RPMI8226 (cell line): ENCODE data around the gene PYGB.
"Not testable (repeated sequence)": the region's sequence is repeated elsewhere in the genome, so short reads cannot be mapped to it uniquely, and the experiment has no call there.

Experiments
- DNase-seq: peaks from one replicate; pipeline ENCODE4 v3.0.0-alpha.2; 2015

Gene PYGB

DNA sequence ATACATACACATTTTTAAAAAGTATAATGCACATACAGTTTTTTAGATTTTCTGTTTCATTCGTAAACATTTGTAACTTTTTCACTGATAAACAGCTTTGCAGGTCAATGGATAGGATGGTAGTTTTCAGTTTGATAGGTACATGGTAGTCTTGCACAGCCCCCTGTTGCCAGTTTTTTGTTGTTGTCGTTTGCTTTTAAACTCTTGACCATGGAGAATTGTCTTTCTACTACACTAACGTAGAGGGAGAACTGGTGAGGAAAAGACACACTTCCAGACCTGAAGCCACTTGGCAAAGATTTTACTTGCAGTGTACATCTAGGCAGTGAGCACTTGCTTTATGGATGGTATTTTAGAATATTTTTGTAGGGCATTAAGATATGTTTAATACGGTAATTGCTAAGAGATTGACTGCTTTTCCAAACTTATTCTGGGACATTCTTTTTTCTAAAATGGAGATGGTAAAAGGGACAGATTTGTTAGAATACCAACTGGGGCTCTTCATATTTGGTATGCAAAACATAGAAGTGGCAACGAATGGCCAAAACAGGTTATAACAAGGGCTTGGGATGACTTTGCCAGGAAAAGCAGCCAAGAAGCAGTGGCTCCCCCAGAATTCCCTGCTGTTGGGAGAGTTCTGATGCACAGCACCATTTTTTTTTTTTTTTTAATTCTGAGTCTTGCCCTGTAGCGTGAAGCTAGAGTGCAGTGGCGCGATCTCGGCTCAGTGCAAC lies 1.5 kb downstream of the PYGB start:
- no peak for DNase-seq

DNA sequence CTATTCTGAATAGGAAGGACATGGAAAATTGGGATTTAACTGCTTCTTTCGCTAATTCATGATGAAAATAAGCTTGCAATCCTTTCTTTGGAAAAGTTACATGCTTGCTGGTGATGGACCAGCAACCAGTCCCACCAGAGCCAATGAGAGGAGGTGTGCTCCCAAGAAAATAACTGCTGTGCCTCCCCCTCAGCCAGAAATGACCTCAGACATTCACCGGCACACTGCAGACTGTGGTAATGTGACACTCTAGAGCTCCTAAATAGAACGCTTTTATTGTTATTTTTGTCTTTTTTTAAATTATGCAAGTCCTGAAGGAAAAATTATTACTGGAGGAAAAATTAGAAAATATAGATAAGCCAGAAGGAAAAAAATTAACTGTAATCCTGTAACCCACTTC lies 2.6 kb downstream of the PYGB start:
- DNase-seq = no peak

DNA sequence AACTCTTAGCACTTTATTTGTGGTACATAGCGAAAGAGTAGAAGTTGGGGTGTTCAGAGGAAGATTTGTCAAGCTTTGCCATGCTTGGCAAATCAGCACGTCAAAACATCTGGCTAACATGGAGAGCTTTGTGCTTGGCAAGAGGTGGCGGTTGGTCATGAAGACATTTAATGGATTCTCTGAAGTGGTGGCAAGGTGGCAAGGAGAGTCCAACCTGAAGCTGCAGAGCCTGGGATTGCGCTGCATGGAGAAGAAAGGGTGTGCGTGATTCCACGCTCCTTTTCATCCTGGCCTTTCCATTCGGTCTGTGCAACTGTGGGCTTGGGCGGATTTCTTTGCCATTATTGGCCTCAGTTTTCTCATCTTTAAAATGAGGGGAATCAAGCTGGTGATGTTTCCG lies 3.1 kb downstream of the PYGB start:
- DNase-seq = no peak

DNA sequence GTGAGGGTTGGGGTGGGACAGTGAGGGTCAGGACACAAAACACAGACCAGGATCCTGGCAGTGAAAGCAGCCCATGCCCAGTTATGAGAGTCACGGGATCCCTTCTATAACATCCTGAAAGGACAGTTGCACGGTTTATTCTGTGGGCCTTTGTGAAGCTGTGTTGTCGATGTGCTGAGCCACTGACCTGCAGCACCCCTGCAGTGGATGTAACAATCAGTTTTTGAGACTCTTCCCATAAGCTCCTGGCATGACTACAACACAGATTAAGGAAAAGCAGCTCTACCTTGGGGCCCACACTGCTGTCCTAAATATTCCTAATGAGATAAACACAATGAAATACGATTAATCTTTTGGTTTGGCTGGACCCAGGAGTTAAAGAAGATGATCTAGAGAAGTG lies 3.7 kb downstream of the PYGB start:
- DNase-seq = no peak

DNA sequence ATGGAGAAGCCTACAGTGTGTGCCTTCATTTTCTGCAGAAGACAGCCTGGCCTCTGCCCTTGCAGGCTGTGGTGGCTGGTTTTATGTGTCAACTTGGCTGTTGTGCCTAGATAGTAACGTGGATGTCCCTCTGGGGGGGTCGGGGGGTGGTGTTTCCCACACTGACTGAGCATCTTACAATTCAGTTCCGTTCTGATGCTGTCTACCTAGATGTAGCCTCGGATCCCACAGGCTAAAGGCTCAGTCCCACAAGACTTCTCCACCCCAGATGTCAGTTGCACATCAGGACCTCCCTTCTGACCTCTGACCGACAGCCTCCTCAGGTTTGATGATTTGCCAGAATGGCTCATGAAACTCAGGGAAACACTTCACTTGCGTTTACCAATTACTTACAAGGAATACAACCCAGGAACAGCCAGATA lies 4.4 kb downstream of the PYGB start:
- DNase-seq = no peak

DNA sequence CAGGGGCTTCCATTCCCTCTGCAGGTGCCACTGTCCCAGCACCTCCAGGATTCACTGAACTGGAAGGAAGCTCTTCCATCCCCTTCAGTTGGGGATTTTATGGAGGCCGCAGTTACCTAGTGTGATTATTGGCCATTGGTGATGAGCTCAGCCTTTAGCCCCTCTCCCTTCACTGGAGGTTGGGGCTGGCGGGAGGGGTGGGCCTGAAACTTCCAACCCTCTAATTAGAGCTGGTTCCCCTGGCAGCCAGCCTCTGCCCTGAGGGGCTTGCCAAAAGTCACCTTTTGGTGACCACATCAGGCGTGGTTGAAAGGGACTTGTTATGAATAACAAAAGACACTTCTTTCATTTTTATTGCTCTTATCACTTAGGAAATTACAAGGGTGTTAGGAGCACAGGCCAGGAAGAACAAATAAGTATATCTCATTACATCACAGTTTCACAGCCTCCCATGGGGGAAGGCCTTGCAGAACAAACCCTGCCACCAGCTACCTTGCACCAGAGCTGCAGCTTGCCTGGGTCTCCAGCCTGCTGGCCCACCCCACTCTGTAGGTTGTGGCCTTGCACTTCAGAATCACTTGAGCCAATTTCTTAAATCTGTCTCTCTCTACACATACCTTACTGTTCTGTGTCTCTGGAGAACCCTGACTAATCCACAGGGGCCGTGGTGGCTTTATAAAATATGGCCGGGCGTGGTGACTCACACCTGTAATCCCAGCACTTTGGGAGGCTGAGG lies 5.0 kb downstream of the PYGB start:
- DNase-seq = no peak

DNA sequence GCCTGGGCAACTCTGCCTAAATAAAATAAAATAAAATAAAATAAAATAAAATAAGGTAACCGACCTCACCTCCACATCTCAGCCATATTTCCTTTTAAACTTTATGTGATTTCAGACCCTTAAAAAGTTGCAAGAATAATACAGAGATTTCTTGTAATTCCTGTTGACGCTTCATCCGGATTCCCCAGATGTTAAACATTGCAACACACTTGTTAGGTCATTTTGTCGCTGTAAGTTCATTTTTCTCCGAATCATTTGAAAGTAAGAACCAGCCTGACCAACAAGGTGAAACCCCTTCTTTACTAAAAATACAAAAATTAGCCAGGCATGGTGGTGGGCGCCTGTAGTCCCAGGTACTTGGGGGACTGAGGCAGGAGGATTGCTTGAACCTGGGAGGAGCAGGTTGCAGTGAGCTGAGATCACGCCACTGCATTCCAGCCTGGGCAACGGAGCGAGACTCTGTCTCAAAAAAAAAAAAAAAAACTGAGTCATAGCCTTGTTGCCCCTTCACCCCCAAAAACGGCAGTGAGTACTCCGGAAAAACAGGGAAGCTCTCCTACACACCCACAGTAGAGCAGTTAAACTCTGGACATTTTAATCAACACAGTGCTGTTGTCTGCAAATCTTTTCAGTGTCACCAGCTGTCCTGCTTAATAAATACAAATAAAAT lies 5.9 kb downstream of the PYGB start:
- no peak for DNase-seq

DNA sequence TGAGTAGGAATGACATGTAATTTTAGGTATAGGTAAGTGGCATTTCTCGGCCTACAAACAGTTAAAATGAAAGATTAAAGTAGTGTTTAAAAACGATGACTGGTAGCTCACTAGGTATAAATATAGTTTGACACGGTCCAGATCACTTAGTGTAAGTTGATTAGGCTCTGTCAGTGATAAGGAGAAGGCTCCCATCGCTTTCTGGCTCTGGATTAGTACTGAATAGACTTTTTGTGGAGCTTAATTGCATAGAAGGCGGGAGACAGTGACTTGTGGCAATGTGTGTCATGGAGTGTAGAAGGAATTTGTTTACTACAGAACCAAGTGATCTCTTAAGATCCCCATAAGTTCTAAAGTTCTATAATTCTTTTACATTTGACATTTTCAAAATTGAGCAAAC lies 6.7 kb downstream of the PYGB start:
- DNase-seq = no peak

DNA sequence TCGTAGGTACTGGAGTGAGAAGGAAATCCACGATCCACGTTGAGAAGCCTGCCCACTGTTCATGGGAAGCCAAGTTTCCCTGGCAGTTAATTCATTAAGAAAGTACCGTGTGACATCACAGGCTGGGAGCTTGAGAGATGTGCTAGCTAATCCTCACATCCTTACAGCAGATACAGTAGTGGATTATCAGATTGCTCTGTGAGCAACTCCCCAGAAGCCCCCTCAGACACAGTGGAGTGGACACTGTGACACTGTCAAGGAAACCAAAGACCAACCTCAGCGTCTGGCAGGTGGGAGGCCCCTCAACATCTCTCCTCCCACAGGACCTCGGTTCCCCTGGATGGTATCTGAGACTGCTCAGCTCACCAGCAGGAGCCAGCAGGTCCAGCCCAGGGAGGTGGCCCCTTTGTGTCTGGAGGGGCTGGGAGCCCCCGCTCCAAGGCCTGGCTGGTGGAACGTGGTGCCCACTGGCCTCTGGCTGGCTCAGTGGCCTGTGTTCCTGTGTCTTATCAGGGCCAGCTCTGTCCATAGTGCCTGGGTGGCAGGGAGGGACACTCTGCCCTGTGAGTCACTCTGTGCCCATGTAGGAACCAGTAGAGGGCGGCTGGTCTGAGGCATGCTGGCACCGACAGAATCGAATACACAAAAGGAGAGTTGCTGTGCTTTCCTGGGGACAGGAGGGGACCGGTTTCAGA lies 7.2 kb downstream of the PYGB start:
- DNase-seq = no peak

DNA sequence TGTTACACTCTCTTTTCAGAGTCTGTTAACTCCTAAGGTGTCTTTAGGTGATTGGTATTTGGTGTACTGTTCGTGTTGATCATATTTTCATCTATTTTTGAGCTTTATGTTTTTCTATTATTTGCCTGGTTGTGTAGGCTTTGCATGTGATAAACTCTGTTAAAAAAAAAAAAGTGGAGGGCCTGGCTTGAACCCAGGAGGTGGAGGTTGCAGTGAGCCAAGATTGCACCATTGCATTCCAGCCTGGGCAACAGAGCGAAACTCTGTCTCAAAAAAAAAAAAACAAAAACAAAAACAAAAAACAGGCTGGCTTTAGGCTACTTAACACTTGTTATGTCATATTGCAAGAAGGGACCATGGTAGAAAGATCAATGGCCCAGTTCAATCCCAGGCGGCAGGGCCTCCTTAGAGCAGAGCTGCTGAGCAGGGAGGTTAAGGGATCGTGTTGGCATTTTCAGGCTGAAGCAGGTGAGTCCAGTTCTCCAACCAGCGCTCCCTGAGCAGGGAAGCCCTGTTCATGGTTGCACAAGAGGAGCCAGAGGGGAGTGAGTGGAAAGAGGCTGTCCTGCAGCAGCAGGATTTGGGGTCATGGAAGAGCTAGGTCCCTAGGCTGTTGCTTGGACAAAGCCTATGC lies 8.5 kb downstream of the PYGB start:
- no peak for DNase-seq

DNA sequence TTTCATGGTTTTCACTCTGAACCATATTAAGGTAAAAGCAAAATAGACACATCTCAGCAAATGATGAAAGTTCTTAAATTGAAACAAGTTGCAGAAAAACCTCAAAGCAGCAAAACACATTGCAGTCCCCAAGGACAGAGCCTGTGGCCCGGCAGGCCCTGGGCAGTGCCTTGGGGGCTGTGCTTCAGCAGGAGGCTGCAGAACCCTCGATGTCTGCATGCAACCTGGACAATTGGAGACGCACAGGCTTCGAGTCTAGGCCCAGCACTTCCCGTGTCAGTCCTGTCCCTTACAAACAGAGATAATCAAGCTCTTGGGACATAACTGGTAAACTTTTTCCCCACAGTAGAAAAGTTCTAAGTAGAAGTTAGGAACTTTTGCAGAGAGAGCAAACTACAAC lies 9.2 kb downstream of the PYGB start:
- no peak for DNase-seq

DNA sequence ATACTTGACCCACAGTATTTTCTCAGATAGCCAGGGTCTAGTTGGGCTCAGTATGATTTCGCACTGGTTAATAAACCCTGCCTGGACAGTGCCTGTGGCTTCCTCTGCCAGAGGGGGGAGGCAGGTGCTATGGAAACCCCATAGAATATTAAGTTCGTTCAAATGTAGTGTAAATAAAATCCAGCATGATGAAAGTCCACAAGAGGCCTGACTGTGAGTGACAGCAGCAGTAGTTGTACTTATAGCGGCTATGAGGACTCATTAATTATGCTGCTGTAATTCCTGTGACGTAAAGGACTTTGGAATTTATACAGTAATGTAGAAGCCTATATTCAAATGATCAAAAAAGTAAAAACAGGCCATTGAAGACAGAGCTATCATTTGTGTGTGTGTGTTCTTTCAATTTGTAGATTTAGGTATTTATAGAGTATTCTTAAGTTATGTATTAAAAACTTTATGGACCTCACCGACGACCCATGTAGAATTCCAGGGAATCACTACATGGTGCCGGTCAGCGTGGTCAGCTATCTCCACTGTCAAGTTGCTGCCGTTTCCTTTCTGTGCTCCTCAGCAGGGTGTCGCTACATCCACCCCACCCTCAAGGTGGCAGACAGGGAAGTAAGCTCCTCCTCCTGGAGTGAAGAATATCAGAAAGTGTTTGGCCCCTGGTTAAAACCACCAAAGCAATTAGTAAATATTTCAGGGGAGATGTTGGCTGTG lies 10.0 kb downstream of the PYGB start:
- no peak for DNase-seq

DNA sequence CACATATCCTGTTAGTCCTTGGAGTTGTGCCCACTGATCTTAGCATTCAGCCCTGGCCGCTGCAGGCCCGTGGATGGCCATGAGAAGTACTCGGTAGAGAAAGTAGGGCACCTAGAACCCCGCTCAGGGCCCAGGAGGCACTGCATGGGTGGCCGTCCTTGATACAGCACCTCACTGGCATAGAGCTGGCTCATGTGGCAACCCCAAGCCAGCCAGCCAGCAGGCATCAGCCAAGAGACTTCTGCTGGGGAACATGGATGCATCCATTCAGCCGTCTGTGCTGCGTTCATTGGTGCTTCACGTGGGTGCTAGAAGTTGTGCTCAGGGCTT lies 10.6 kb downstream of the PYGB start:
- DNase-seq = no peak

DNA sequence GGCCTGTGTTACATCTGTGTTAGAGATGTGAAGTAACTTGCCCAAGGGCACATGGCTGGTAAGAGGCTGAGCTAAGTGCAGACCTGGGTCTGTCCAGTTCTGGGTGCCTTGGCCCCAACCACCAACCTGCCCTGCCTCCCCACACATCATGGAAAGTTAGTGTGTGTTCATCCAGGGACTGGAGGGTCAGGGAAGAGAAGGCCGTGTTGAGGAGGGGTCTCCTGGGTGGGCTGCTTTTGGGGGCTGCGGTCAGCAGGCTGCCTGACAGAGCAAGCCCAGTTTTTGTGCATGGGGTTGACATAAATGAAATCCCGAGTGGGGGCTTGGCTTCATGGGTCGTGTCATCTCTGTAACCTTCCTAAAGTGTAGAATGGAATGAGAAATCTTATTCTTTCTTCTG lies 10.9 kb downstream of the PYGB start:
- DNase-seq = no peak

DNA sequence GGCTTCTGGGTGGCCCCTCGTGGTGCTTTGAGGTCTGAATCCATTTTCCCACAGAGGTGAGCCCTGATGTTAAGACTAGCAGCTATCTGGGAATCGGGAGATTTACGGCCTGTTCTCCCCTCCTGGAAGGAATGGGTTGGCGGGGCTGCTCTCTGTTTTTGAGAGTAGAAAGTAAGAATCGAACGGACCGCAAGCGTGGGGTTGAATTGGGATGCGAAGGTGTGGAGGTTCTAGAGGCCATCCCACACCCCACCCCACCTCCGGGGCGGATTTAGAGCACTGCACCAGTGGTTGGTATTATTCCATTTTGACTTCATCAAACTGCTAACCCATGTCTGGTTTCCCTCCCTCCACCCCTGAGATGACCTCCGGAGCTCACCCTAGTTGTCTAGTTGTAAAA lies 11.5 kb downstream of the PYGB start:
- DNase-seq = no peak

DNA sequence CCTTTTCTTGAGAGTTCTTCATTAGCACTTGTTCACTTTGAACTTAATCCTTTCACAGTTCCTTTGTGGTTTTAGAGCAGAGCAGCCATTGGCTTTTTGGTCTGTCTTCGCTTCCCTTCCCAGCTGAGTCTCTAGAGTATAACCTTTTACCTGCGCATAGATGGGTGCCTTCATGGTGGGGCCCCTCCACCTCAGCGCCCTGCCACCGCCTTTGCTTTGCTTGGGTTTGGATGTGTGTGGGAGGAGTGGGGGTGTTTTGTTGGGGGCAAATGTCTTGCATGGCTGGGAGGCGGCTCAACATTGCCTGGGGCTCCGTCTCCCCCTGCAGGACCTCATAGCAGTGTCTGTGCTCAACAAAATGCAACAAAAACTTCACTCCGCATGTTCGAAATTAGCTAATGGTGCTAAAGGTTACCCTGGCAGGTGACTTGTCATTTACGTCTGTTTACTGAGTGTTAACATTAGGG lies 11.9 kb downstream of the PYGB start:
- DNase-seq = no peak

DNA sequence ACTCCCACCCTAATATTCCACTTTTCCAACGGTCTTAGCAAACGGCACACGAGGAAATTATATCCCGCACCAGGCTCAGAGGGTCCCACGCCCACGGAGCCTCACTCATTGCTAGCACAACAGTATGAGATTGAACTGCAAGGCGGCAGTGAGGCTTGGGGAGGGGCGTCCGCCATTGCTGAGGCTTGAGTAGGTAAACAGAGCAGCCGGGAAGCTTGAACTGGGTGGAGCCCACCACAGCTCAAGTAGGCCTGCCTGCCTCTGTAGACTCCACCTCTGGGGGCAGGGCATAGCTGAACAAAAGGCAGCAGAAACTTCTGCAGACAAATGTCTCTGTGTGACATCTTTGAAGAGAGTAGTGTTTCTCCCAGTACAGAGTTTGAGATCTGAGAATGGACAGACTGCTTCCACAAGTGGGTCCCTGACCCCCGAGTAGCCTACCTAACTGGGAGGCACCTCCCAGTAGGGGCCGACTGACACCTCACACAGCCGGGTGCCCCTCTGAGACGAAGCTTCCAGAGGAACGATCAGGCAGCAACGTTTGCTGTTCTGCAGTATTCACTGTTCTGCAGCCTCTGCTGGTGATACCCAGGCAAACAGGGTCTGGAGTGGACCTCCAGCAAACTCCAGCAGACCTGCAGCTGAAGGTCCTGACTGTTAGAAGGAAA lies 13.0 kb downstream of the PYGB start:
- DNase-seq = not testable (repeated sequence)

DNA sequence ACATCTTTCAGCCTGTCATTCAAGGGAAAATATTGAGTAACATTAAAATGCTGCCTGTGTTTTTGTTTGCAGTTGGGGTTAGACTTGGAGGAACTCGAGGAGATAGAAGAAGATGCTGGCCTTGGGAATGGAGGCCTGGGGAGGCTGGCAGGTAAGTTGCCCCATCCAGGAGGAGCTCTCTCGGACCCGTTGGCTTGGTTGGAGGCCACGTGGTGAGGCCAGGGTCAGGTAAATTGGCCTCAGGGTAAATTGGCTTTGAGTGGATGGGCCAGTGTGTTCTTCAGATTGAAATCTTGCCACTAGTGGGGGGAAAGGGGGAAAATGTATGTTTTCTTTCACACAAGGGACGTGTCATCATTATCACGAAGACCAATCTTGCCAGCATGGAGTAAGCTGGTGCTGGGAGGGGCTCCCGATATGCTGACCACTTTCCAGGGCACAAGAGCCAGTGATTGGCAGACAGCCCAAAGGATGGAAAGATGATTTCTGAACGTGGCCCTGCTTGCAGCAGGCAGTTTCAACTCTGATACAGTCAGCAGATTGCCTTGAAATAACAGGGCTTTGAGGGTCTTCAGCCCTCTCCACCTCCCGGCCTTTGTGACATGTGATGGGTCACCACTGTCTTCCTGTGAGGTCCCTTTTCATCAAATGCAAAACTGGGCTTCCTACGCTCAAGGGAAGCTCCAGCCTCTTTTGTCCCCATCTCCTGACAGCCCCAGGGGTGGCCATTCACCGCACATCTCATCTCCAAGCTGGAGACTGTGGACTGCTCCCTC lies 21.4 kb downstream of the PYGB start:
- DNase-seq = no peak

DNA sequence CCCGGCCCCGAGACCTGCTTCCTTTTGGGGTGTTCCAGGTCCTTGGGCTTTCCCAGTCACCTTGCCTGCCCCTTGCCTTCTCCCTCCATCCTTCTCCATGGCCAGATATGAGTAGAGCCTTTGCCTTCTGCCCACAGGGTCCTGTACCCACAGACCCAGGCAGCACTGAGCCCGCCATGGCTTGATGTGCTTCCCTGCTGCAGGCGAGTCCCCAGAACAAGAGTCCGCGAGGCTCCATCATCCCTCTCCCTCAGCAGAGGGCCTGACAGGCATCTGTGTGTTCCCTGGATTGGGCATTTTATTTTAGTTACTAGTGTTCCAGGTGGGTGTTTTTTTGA lies 21.9 kb downstream of the PYGB start:
- no peak for DNase-seq

DNA sequence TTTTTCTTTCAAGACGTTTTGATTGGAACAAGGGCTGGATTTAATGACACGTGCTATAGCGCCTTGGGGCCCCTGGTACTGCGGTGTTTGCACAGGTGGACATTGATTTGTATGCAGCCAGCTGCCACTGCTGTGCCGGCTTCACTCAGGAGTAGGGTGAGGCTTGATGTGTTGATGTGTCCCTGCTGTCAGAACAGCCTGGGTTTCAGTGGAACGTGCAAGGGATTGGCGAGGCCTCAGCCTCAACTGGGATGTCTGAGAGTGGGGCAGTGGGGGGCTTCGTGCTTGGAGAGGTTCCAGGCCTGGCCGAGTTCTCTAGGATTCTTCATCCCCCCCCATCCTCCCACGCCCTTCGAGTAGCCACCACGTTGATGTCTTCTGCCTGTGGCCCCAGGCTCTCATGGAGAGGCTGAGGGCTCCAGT lies 23.0 kb downstream of the PYGB start:
- no peak for DNase-seq
